GM19438 (cell line): Measurements from ENCODE around the gene MAPK11.

Experiments used
- ATAC-seq: cut with Tn5 transposase; IDR thresholded peaks from one replicate; pipeline ENCODE4 v1.9.1; 2021; ENCODE audit warnings: low read depth; ENCODE audit not compliant: unreplicated experiment

MAPK11 gene

GRCh38 chr22:50308597-50308935 lies 38.4 kb upstream of the MAPK11 start:
- ATAC-seq = no peak

GRCh38 chr22:50307890-50308596 lies 37.9 kb upstream of the MAPK11 start:
- ATAC-seq = no peak

DNA sequence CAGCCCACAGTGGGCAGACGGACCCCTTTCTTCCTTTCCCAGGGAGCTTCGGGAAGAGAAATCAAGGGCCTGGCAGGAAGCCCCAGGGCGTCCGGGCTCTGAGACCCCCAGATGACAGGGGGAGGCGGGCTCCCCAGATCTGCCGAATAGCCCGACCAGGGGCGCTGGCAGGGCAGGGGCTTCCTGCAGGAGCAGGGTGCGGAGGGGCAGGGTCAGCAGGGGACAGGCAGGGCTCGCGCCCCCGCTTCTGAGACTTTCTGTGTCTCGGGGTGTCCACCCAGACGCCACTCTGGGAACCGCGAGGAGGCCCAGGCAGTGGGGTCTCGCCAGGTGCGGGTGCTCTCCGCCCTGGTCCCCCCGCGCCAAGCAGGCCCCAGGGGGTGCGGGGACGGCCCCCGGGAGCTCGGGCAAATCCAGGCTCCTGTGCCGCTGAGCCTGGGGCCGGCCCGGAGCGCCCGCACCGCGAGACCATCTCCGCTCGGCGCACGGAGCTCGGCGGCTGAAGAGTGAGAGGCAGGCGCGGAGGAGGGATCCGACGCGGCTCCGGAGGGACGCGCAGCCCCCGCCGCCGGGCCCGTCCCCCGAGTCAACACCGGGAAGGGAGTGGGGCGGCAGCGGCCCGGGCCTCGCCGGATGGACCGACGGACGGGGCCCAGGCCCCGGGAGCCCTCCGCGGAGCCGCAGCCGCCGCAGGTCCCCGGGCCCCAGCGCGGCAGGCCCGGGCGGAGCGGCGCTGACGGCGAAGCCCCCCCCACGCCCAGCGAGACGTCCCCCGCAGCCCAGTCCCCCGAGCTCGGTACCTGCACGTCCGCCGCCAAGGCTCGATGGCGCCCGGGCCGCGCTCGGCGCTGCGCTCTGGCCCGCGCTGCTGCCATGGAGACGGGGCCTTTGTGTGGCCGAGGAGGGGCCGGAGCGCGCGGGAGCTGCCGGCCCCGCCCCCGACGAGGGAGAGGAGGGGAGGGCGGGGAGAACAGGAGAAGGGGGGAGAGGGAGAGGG lies 36.9 kb upstream of the MAPK11 start, which contains the start of gene PLXNB2:
PLXNB2 (minus strand) TSS at position 894 of the 997 bp plus-strand sequence. CDS start 17,062 bp downstream, outside the sequence.
- no peak for ATAC-seq

GRCh38 chr22:50305923-50306566 lies 35.9 kb upstream of the MAPK11 start:
- ATAC-seq = no peak

DNA sequence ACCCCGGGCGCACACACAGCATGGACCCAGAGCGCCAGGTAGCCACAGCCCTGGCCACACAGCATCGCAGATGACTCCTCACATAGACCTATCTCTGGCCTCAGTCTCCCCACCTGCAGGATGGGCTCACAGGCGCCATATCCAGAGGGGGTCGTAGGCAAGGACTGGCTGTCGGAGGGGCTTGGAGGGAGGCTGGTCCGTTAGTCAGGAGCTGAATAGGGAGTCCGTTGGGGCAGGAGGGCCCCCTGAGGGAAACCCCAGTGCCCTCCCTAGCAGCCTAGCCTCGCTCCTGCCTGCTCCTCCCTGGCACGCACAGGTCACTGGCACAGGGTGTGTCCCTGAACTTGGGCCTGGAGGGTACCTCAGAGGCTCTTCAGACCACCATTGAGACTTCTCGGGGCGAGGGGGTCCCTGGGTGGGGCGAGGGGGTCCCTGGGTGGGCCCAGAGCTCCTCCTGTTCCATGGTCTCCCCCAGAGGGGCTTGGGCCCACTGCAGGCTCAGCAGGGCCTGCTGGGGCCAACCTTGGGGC lies 35.3 kb upstream of the MAPK11 start:
- ATAC-seq = no peak

DNA sequence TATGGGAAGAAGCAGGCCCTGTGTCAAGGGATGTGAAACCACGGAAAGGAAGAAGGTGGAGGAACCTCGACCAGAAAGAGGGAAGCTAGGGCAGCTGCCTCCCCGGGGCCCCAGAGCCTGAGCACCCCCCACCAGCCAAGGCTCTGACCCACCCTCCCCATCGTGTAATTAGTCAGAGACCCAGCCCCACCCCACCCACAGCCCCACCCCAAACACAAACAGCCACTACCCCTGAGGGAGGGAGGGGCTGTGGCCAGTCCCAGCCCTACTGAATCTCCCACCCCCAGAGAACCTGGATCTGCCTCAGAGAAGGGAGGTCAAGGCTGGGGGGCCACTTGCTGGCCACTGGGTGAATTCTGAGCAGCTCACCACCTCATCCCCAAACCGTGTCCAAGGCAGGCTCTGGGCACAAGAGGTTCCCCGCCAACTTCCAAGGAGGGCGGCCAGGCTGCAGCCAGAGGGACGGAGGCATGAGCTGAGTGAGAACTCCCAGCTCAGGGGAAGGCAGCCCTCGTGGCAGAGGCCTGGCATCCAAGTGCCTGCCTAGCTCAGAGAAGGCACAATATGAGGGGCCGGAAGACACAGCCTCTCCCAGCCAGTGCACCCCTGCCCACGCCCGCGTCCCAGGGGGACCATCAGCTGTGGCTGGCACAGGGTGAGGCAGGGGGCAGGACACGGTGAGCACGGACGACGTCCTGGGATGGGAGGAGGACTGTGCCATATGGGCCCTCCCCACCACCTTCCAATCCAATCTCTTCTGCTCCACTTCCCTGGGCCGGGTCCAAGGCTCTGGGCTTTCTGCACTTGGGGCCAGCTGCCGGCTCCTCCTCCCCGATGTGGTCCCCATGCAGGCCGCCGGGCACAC lies 34.6 kb upstream of the MAPK11 start:
- ATAC-seq = no peak

DNA sequence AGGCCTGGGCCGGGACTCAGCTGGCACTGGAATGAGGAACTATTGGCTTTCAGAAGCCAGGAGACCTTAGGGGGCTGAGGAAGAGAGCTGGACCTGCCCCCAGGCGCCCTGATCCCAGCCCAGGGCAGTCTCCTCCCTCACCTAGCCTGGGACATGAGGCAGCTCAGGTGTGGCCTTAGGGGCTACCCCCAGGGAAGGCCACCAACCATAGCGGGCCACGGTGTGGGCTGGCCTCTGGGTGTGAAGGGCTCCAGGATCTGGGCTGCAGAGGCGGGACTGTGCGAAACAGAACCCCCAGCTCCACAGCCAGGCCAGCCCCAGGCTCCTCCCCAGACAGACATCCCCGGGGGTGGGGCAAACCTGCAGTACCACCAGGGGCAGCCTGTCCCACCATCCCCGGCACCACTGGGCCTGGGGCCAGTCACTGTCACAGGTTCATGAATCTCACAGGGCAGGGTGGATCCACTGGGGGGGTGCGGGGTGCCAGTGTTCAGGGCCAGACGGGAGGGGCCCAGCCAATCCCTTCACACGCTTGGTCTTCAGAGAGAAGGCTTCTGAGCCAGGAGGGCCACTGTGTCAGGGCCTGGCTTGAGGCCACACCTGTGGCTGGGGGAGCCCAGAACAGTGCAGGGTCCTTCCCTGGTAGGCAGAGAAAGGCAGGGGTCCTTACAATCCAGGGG lies 33.8 kb upstream of the MAPK11 start:
- no peak for ATAC-seq

DNA sequence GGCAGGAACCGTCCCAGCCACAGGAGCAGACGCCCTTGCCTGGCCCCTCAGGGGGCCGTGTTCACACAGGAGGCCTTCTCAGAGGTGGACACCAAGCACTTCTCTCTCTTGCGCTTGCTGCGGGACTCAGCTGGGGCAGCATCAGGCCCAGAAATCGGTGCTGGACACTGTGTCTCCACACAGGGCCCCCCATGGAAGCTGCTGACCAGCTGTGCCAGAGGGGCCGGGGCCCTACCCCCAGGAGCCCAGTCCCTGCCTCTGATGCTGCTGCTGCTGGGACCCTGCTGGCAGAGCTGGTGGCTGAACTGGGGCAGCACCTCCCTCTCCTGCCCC lies 33.3 kb upstream of the MAPK11 start:
- no peak for ATAC-seq

DNA sequence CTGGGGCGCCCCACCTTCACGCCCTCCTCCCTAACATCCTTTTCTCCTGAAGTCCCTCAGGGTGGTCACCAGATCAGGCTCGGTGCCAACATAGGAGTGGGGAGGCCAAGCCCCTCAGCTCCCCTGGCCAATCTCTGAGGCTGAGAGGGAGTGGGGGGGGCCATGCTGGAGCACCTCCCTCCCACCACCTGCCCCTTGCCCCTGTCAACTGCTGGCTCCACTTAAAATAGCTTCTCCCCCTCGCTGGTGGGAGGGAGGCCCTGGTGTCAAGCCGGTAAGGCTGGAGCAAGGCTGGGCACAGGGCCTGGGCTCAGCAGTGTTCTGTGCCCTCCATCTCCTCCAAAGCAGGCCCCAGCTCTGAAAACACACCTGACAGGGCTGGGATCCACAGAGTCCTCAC lies 32.4 kb upstream of the MAPK11 start:
- no peak for ATAC-seq

- ATAC-seq = no peak
These were observed 31.9 kb upstream of the MAPK11 start for GRCh38 chr22:50302041-50302541.

GRCh38 chr22:50301581-50301991 lies 31.4 kb upstream of the MAPK11 start:
- ATAC-seq = no peak

- ATAC-seq = no peak
These were observed 30.6 kb upstream of the MAPK11 start for GRCh38 chr22:50300620-50301257.

DNA sequence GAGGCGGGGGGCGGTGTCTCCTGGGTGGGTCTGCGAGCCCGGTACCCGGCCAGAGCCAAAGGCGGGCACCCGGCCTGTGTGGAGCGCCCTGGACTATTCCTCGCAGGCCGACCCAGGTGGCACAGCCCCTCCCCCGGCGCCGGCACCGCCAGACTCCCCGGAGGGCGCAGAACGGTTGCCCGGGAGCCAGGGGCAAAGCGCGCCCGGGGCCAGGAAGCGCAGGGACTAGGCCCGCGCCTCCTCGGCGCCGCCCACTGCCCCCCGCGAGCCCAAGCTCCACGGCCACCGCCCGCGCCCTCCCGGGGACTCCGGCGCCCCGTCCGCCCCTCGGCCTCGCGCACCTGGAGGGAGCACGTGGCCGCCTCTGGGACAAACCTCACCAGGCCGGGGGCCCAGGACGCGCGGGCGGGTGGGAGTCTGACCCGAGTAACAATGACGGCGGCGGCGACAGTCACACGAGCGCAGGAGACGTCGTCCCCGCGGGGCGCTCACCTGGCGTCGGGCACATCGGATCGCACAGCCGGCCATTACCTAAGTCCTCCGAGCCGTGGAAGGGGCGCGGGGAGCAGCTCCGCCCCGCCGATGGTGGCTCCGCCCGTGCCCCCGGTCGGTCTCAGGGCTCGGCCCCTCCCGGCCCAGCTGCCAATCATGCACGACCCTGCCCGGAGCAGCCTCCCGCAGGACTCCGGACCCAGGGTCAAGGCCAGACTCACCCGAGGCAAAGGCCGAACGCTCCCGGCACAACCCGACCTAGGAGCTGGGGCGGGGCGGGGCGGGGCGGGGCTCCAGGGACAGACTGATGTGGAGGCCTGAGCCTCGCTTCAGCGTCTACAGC lies 29.8 kb upstream of the MAPK11 start:
- ATAC-seq = no peak

DNA sequence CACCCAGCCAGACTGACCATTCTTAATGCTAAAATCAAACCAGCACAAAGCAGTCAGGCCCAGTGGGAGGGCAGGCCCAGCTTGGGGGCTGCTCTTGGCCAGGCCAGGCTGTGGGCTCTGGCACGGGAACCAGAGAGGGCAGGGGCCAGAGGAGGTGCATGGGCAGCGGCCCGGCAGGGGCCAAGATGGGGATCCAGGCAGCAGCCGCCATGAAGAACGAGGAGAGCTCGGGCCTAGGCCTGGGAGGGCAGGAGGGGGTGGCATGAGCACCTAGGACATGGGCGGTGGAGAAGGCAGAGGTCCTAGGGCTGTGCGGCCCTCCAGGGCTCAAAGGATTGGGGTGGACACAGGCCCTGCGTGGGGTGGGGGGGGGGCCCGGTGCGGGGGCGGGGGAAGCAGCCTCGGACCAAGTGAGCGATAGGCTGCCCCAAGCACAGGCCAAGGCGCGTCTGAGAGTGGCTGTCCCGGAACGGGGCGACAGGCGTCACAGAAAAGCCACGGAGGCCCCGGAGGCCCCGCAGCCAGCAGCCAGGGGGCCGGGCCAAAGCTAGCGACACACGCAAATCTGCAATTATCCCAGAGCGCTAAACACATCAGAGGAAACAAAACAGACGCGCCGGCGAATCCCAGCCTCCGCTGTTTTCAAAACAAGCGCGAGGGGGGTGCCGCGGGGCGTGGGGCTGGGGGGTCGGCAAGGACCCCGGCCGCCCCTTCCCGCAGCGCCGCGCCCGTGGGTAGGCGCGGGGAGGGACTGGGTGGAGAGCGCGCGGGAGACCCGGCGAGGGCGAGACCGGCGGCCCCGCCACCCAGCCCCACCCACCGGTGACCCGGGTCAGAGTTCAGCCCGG lies 29.0 kb upstream of the MAPK11 start:
- no peak for ATAC-seq

GRCh38 chr22:50298266-50298637 lies 28.1 kb upstream of the MAPK11 start:
- no peak for ATAC-seq

DNA sequence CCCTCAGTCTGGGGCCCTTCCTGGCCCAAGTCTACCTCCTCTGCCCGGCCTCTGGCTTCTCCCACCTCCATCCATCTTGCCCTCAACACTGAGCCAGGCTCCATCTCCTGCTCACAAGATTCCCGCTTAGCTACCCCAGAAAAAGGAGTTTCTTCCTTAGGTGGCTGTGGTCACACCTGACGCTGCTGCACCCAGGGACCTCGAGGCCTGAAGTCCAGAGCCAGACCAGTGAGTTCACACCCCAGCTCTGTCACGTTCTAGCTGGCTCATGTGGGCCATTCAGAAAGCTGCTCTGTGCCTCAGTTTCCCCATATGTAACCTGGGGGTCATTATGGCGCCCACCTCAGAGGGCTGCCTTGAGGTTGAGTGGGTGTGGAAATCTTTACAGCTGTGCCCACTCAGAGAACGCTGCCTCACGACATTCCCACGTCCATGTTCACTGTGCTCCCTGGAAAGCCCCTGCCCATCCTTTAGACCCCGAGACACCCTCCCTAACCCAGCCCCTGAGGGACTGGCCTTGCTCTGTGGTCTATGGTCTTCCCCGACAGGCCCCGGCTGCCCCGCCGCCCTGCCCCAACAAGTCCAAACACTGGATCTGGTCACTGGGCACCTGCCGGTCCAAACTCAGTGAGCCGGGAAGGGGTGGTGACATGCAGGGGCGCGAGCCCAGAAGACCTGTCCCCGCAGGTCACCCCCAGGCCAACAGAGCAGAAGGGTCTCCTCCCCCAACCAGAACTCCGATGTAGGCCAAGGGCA lies 27.5 kb upstream of the MAPK11 start:
- no peak for ATAC-seq
